Activated naive CD4-positive, alpha-beta T cell treated with anti-CD3 and anti-CD28 coated beads, Interleukin-2, amount 50 U/mL, for 72 hours (primary cell): ENCODE measurements around the gene B4GALT5. TPM values are rescaled to one million over a fixed set of nuclear protein-coding genes. Genes with fewer than 3 reads are reported as not detected.
"Not testable (repeated sequence)": the region's sequence is repeated elsewhere in the genome, so short reads cannot be mapped to it uniquely, and the experiment has no call there.

Experiments
- ATAC-seq, 2 donors: fragments of 150-1000 bp; cut with Tn5 transposase; 2 replicates each; pipeline ENCODE4 v1.10.0; 2021; ENCODE audit warnings: mild to moderate bottlenecking in 2 of 2, moderate library complexity in 2 of 2
- DNase-seq, 2 donors: peaks; one replicate each; pipeline ENCODE4 v3.0.0; 2021 to 2022; ENCODE audit warnings: low spot score in 2 of 2
- H3K27ac Mint-ChIP-seq, 2 donors: one replicate each; pipeline ENCODE4 v1.8.0; 2022; ENCODE audit warnings: mild to moderate bottlenecking in 2 of 2, mixed read lengths in 2 of 2
- H3K36me3 Mint-ChIP-seq, 2 donors: one replicate each; pipeline ENCODE4 v1.8.0; 2022; ENCODE audit warnings: mixed read lengths in 2 of 2
- H3K9me3 Mint-ChIP-seq, 2 donors: one replicate each; pipeline ENCODE4 v1.8.0; 2022; ENCODE audit warnings: mixed read lengths in 2 of 2
- total RNA-seq, 2 donors: library from RNA; stranded (reverse); gene quantifications; one replicate each; pipeline ENCODE4 v1.2.3, GENCODE V29; 2022

B4GALT5 gene
- total RNA-seq, 2 donors from 2014 or later = 9.4 to 19.0 TPM

DNA sequence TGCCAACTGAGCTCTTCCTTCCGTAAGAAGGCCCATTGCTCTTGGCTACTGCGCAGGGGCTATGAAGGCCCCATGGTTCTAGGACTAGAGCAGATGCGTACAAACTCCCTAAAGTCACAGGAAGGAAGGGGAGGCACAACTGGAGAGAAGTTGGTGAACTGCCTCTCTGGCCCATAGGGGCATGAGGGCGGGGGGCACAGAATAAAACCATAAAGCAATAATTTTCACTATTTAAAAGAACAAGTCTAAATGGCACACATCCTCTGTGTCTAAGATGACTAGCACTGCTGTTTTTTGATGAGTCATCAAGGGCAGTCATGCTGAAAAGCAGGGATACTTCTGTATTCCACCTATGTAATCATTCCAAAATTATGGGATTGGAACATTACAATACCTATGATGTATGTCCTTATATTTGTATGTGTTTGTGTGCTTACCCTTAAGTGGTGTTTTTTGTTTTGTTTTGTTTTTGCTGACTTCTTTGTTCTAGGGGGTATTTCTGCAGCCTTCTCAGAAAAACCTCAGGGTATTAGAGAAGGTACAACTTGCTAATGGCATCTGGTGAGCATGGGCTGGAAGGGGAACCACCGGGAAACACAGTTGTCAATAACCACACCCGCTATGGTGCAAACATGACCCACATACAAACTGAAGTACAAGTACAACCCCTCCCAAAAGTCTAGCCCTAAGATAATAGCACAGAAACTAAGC, 36.9 kb downstream of the B4GALT5 start:
- Mint-ChIP-seq H3K27ac (peak overlapping the region in 1 of 2 donors; percentile 24), H3K36me3 (peaks cover 0 to 20% of the 10 kb centered on the region in 2 donors), H3K9me3 (no peaks in the 10 kb centered on the region)
- DNase-seq (no peak), ATAC-seq (peak; percentile 32 to 54)

- DNase-seq = no peak
- ATAC-seq = peak in 1 of 2 donors; percentile 30
- no peak overlapping the region for H3K27ac Mint-ChIP-seq
- H3K9me3 Mint-ChIP-seq = no peaks in the 10 kb centered on the region
- H3K36me3 Mint-ChIP-seq = peaks cover 0 to 20% of the 10 kb centered on the region in 2 donors
These were observed 38.1 kb downstream of the B4GALT5 start for GRCh38 chr20:49675368-49676151.

DNA sequence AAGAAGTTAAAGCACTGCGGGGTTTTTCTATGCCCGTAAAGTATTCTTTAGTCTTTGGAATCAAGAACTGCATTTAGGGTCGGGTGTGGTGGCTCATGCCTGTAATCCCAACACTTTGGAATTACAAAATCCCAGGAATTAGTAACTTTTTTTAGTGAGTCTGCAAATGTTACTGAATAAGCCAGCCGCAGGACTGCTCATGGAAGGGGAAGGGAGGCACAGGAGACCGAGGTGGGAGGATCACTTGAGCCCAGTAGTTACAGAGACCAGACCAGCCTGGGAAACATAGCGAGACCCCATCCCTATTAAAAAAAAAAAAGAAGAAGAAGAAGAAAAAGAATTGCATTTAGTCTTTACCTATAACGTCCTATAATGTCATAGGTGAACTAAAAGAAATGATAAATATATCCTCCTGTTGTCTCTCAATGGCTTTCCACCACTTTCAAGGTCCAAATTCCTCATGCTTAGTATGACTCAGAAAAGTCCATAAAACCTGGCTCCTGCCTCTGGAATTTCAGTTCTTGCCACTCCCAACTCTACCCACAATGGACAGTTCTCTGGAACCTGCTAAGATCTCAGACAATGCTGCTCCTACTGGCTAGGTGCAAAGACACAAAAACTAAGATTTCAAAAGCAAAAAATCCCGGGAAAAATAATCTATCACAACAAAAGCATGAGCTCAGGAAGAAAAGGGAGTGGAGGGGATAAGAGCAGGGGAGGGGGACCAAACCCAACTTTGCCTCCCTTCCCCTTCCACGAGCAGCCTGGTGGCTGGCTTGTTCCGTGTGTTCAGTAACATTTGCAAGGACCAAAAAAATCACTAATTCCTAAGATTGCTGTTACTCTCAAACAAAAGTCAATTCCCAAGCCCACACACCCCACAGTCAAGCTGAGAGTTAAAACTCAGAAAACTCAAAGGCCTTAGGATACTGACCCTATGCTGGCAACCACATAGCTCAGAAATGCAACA, 39.0 kb downstream of the B4GALT5 start:
- no peak for DNase-seq
- Mint-ChIP-seq H3K36me3 (peaks cover 0 to 20% of the 10 kb centered on the region in 2 donors), H3K9me3 (no peaks in the 10 kb centered on the region), H3K27ac (no peak overlapping the region)
- no peak for ATAC-seq

DNA sequence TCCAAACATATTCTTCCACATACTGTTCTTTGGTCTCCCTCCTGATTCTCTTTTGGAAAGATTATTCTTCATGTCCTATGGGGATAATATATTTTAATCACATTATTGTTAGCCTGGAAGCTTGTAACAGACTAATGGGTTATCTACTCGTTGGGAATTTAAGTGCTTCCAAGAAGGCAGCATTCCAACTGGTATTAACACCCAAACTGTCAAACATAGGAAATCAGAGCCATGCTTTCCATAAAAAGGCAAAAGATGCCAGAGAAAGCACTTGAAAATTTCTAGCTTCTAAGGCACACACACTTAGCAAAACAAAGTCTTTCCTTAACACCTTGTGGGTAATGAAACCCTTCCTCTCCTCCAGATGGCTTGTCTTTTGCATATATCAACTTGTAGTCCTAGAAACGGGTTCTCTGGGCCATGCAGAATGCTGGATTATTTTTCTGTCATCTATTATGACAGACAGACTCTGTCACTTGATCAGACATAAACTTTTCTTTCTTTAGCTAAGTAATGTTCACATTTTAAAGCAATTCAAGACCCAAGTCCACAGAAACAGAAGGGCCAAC, 41.5 kb downstream of the B4GALT5 start:
- Mint-ChIP-seq H3K27ac (no peak overlapping the region), H3K9me3 (no peaks in the 10 kb centered on the region), H3K36me3 (peaks cover 0 to 20% of the 10 kb centered on the region in 2 donors)
- DNase-seq = no peak
- ATAC-seq = no peak

- H3K9me3 Mint-ChIP-seq = no peaks in the 10 kb centered on the region
- no peak for ATAC-seq
- no peak overlapping the region for H3K27ac Mint-ChIP-seq
- H3K36me3 Mint-ChIP-seq = peaks cover 0 to 20% of the 10 kb centered on the region in 2 donors
- no peak for DNase-seq
These were observed 42.2 kb downstream of the B4GALT5 start for GRCh38 chr20:49671433-49671832.

DNA sequence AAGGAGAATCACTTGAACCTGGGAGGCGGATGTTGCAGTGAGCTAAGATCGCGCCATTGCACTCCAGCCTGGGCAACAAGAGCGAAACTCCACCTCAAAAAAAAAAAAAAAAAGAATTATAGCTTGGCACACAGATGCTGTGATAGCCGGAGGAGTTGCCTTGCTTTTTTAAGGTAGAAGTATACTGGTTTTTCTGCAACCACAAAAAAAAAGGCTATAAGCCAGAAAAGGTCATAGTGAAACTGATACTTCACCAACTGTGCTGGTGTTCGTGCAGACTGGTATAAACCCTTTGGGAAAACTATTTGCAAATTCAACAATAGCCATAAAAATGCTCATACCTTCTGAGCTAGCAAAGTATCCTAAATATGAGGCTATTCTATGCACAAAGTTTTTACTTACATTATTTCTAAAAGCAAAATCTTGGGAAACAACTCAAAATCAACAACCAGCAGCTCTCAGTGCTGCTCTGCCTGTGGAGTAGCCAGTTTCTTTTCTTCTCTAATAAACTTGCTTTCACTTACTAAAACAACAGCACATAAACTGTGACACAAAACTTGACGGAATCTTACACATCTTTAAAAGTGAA, 44.0 kb downstream of the B4GALT5 start:
- H3K27ac Mint-ChIP-seq = peak overlapping the region; percentile 30 to 31
- ATAC-seq (peak; percentile 87 to 93), DNase-seq (no peak)
- H3K36me3 Mint-ChIP-seq = peaks cover 0 to 20% of the 10 kb centered on the region in 2 donors
- H3K9me3 Mint-ChIP-seq = no peaks in the 10 kb centered on the region

DNA sequence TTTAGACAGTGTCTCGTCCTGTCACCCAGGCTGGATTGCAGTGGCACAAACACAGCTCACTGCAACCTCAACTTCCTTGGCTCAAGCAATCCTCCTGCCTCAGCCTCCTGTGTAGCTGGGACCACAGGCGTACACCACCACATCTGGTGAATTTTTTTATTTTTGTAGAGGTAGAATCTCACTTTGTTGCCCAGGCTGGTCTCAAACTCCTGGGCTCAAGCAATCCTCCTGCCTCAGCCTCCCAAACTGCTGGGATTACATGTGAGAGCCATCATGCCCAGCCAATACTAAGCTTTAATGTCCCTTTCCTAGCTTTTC, 44.8 kb downstream of the B4GALT5 start:
- peaks cover 0 to 20% of the 10 kb centered on the region in 2 donors for H3K36me3 Mint-ChIP-seq
- peak overlapping the region; percentile 31 to 70 for H3K27ac Mint-ChIP-seq
- H3K9me3 Mint-ChIP-seq = not testable (repeated sequence)

GRCh38 chr20:49668181-49668877, 45.3 kb downstream of the B4GALT5 start:
- DNase-seq (peak in 1 of 2 donors; percentile 22), ATAC-seq (peak; percentile 39 to 40)
- H3K27ac Mint-ChIP-seq = peak overlapping the region in 1 of 2 donors; percentile 31
- H3K36me3 Mint-ChIP-seq = peaks cover 0 to 16% of the 10 kb centered on the region in 2 donors
- no peaks in the 10 kb centered on the region for H3K9me3 Mint-ChIP-seq

More for the DNA sequence above, 44.8 kb downstream of the B4GALT5 start:
- ATAC-seq, DNase-seq: not testable (repeated sequence)

GRCh38 chr20:49666911-49667310, 46.8 kb downstream of the B4GALT5 start:
- H3K36me3 Mint-ChIP-seq = peaks cover 0 to 2% of the 10 kb centered on the region in 2 donors
- ATAC-seq (no peak), DNase-seq (no peak)
- no peaks in the 10 kb centered on the region for H3K9me3 Mint-ChIP-seq
- H3K27ac Mint-ChIP-seq = no peak overlapping the region

DNA sequence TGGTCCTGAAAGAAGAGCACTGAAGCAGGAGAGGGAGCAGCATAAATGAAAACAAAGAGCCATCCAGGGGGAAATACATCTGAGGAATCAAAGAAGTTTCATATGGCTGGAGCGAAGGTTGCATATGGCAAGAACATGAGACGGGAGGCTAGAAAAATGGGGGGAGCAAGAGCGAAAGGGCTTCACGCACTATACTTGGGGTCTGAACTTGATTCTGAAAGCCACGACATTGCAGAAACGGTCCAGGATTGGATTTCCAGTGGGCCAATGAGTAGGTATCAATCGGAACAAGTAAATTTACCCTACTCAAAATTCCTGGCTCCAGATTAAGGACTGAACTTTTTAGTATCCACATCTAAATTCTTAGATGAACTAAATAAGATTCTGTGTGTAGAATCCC, 47.9 kb downstream of the B4GALT5 start:
- Mint-ChIP-seq H3K27ac (no peak overlapping the region), H3K9me3 (no peaks in the 10 kb centered on the region), H3K36me3 (no peaks in the 10 kb centered on the region)
- ATAC-seq (no peak), DNase-seq (no peak)

DNA sequence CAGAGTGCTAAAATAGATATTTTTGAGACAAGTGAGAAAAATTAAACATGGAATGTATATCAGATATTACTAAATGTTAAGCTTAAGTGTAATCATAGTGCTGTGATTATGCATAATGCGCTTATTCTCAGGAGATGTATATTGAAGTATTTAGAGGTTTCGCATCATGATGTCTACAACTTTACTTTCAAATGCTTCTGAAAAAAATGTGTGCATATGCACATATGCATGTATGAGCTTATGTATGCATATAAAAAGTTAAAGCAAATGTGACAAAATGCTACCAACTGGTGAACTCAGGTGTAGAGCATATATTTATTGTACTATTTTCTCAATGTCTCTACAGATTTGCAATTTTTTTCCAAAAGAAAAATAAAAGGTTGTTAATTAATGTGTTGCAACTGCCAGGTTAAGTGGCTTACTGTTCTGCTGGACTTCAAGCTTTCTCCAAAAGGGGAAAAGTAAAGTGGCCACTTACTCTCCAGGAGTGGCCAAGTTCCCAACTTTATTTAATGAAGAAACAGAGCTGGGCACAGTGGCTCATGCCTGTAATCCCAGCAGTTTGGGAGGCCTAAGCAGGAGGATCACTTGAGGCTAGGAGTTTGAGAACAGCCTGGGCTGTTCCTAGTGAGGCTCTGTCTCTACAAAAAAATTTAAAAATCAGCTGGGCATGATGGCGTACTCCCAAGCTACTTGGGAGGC, 48.9 kb downstream of the B4GALT5 start:
- Mint-ChIP-seq H3K9me3 (no peaks in the 10 kb centered on the region), H3K27ac (no peak overlapping the region), H3K36me3 (no peaks in the 10 kb centered on the region)
- no peak for ATAC-seq
- no peak for DNase-seq

DNA sequence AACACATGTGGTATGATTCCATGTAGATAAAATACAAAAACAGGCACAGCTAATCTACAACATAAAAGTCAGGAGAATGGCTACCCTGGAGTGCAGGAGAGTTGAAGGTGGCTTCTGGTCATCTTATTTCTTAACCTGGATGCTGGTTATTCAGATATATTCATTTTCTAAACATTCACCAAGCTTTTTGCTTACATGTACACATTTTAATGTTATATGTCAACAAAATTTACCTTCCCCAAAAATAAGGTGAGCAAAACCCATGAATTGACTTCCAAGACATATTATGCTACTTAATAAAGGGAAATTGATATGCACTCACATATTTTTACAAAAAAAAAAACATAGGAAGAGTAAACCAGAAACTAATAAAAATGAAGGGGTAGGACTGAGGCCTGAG, 50.6 kb downstream of the B4GALT5 start:
- no peak overlapping the region for H3K27ac Mint-ChIP-seq
- H3K36me3 Mint-ChIP-seq = no peaks in the 10 kb centered on the region
- no peak for ATAC-seq
- DNase-seq = no peak
- no peaks in the 10 kb centered on the region for H3K9me3 Mint-ChIP-seq

DNA sequence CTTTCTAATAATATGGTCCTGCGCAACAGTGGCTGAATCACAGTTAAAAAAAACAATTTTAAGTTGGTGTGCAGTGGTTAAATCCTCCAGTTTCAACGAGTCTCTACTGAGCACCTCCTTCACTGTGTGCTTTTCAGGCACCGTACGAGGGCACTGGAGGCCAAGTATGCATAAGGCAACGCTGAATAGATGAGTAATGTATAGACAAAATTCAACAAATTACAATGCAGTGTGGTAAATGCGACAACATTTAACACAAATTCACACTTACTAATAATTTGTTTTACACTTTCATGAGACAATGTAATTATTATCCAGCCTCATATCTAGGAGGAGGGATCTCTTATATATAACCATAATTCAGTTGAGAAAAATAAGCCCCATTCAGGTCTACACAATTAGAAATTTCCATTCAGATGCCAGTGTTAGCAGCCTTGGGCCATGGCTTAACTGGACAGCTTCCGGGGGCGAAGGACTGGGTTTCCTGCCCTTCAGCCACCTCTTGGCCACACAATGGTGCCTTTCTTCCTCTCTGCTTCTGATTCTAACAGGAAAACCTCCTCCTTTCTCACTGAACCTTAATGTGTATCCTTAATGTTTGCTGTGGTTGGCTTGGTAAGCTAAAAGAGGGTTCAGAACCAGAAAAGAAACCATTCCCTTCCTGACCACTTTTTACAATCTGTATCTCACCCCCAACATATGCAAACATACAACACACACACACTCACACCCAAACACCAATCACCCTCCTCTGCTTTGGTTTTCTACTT, 51.9 kb downstream of the B4GALT5 start:
- peak in 1 of 2 donors; percentile 61 for ATAC-seq
- Mint-ChIP-seq H3K9me3 (no peaks in the 10 kb centered on the region), H3K27ac (no peak overlapping the region)

DNA sequence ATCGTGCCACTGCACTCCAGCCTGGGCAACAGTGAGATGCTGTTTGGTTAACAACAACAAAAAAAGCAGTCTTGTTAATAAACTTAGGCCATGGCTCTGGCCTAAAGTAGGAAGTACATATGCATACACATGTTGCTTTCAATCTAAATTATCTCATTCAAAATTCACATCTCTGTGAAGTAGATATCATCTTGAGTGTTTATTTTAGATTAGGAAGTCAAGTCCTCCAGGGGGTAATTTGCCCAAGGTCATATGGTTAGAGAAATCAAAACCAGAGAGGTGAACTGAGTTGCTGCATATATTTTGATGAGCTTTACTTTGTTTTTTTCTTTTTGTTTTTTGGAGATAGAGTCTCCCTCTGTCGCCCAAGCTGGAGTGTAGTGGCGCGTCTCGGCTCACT, 52.8 kb downstream of the B4GALT5 start:
- H3K27ac Mint-ChIP-seq = no peak overlapping the region
- H3K9me3 Mint-ChIP-seq = no peaks in the 10 kb centered on the region
- peaks cover 5 to 16% of the 10 kb centered on the region in 2 donors for H3K36me3 Mint-ChIP-seq
- DNase-seq (no peak), ATAC-seq (no peak)

More for the DNA sequence above, 51.9 kb downstream of the B4GALT5 start:
- peaks cover 0 to 8% of the 10 kb centered on the region in 2 donors for H3K36me3 Mint-ChIP-seq
- no peak for DNase-seq
